HEK293 (cell line): ENCODE measurements around the gene ITPKB.

ENCODE experiments used
- CTCF ChIP-seq: fragments of 450-650 bp; formaldehyde crosslinking; IDR thresholded peaks from 2 replicates; pipeline ENCODE4 v1.5.1; 2016; ENCODE audit warnings: missing biosample characterization, missing genetic modification characterization
- SETDB1 ChIP-seq: IDR thresholded peaks from one replicate; pipeline ENCODE4 v1.6.1; 2017; ENCODE audit warnings: mild to moderate bottlenecking, low read length, moderate library complexity, mixed read lengths; ENCODE audit not compliant: insufficient read length
- YY1 ChIP-seq: fragments of 450-650 bp; formaldehyde crosslinking; IDR thresholded peaks from 2 replicates; pipeline ENCODE4 v1.5.1; 2018; ENCODE audit warnings: missing biosample characterization, missing genetic modification characterization
- ZBTB17 ChIP-seq: fragments of 450-650 bp; formaldehyde crosslinking; IDR thresholded peaks from 2 replicates; pipeline ENCODE4 v1.5.1; 2016; ENCODE audit warnings: missing biosample characterization, missing genetic modification characterization
- ZNF302 ChIP-seq: fragments of 450-650 bp; formaldehyde crosslinking; IDR thresholded peaks from 2 replicates; pipeline ENCODE4 v1.5.1; 2016; ENCODE audit warnings: missing biosample characterization, missing genetic modification characterization, low read depth
- ZNF707 ChIP-seq: fragments of 450-650 bp; formaldehyde crosslinking; IDR thresholded peaks from 2 replicates; pipeline ENCODE4 v1.5.1; 2016; ENCODE audit warnings: missing biosample characterization, missing genetic modification characterization
- ZNF768 ChIP-seq: fragments of 450-650 bp; formaldehyde crosslinking; IDR thresholded peaks from 2 replicates; pipeline ENCODE4 v1.5.1; 2018; ENCODE audit warnings: missing biosample characterization, mild to moderate bottlenecking, missing genetic modification characterization
- ZNF785 ChIP-seq: fragments of 450-650 bp; formaldehyde crosslinking; IDR thresholded peaks from 2 replicates; pipeline ENCODE4 v1.5.1; 2016; ENCODE audit warnings: missing biosample characterization, missing genetic modification characterization
- ZNF792 ChIP-seq: fragments of 450-650 bp; formaldehyde crosslinking; IDR thresholded peaks from 2 replicates; pipeline ENCODE4 v1.5.1; 2016; ENCODE audit warnings: missing biosample characterization, missing genetic modification characterization

DNA sequence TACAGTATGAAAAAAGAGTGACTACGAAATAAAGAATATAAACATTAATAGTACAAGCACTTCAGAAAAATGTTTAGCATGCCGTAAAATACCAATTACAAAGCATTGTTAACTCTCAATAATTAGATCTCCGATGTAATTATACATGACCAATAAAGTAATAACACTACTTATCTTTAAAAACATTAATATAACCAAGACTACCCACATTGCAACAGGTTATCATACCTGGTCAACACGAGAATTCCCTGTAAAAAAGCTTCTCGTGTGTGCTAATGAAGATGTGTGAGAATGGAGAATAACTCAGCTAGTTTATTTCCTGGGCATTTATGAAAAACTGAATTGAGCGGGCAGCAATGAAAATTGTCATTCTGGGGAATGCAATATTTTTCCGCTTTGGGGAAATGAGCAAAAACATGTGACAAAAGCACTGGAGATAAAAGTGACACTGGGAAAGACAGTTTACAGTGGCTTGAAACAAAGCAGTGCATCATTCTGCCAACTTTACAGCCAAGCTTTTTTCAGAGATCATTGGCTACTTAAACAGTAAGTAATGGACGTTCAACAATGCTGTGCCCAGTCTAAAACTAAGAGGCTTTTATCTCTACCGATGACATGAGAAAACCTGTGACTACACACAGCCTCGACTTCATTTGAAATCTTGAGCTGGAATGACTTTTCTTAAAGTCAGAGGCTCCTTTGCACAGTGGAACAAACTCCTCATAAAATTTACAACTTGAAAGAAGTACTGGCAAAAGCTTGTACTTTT is 34.7 kb downstream of the ITPKB start:
- TF ChIP-seq CTCF (tag by site-specific recombination) (no peak), SETDB1 (no peak), YY1 (tag by site-specific recombination) (no peak), ZNF792 (tag by site-specific recombination) (no peak), ZNF707 (tag by site-specific recombination) (no peak), ZNF785 (tag by site-specific recombination) (no peak), ZNF302 (no peak), ZBTB17 (tag by site-specific recombination) (no peak), ZNF768 (tag by site-specific recombination) (no peak)
